Urothelium cell line (cell line): Measurements from ENCODE around the gene ERBB2.
"Not testable (repeated sequence)": the region's sequence is repeated elsewhere in the genome, so short reads cannot be mapped to it uniquely, and the experiment has no call there.

Experiments used
- DNase-seq: peaks from one replicate; pipeline ENCODE4 v3.0.0; 2011; ENCODE audit warnings: low spot score, mixed read lengths
- FAIRE-seq: peaks from 2 replicates; lab custom pipeline; 2011; peaks lifted over from hg19 to GRCh38; lab: Jason Lieb, UNC

The ERBB2 gene

GRCh38 chr17:39677072-39677471 lies 22.8 kb upstream of the ERBB2 start:
- peak; percentile 13 for FAIRE-seq
- DNase-seq, result no peak

DNA sequence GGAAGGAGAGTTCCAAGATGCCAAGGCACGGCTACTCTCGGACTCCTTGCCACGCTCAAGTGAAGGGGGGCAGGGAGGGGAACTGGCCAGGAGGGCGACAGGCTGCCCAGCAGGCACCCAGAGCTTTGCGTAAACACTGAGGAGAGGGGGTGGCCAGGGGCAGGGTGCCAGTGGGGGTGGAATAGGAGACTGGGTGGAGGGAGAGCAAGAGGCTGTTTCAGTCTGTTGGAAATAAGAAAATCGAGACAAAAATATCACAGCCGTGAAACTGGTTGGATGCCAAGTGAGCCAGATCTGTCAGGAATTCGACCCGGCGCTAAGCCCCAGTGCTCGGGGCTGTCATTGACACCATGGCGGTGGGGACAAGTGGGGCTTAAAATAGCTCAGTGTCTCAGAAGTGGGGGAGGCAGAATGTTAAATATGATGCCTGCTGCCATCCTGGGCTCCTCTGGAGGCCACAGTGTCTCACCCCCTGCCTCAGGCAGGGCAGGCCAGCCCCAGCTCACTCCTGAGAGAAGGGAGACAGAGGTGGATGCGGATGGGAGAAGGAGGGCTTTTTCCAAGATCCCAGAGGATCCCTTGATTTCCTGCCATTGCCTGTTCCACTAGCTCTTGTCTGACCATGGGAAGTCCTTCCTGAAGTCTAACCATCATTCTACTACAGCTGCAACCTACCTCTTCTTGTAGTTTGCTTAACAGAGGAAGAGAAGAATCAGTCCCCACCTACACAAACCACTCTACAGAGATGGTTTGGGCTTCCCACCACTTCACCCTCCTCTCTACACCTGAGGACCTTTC lies 22.1 kb upstream of the ERBB2 start:
- DNase-seq (no peak), FAIRE-seq (no peak)

DNA sequence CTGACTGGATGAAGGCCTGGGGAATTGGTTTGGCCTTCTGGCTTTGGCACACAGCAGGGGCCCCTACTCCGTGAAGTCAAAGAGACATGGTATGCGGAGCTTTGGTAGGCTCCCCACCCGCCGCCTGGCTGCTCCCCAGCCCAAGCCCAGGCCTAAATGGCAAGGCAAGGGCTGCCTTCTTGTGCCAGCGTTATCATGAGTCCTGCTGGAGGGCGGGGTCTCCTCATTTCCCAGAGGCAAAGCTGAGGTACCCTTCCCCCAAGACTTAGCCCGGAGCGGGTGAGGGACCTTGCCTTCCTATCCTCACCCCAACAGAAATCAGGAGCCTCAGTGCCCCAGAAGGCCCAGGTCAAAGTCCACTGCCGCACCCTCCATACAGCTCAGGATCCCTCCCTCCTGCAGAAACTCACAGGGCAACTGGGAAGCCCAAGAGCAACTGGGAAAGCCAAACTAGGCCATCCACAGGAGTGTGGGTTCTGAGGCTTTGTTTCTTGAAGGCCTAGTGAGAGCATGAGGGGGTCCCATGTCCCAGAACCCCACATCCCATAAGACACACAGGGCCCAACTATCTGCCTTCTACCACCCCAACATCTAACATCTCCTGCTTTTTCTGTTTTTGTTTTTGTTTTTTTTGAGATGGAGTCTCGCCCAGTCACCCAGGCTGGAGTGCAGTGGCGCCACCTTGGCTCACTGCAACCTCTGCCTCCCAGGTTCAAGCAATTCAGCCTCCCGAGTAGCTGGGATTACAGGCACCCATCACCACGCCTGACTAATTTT lies 21.3 kb upstream of the ERBB2 start:
- no peak for DNase-seq

GRCh38 chr17:39679521-39680192 lies 20.2 kb upstream of the ERBB2 start:
- FAIRE-seq, result no peak
- no peak for DNase-seq

More for the DNA sequence above, 21.3 kb upstream of the ERBB2 start:
- FAIRE-seq, result no peak

- no peak for DNase-seq
- FAIRE-seq, result no peak
These were observed 16.4 kb upstream of the ERBB2 start for GRCh38 chr17:39683295-39683939.

DNA sequence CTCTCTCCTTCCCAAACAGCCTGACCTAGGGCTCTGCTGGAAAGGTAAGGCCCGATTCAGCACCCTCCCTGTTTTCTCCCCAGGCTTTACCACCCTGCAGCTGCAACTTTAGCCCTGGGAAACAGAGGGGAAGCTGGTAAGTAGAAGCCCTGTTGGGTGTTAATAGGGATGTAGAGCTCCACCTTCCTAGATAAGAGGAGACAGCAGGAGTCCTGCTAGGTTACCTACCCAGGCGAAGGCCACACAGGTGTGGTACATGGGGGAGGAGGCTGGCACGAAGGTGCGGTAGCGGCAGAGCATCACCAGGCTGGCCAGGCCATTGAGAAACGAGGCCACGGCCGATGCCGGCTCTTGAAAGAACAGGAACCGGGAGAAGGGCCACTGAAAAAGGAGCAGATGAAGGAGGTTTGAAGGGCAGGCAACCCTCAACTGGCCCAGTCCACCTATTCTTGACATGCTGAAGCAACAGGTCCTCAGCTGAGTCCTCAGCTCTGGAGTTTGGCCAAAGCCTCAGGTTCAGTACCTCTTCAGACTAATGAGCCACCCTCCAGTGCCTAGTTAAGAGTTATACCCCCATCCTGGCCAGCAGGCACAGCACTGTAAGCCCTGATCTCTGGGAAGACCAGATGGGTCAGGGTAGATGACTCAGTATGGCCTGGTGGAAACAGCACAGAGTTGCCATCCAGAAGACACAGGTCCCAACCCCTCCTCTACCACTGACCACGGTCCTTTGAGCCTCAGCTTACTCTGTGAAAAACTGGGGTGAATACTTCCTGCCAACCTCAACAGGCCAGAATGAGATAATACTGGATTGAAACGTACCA lies 15.3 kb upstream of the ERBB2 start:
- DNase-seq (no peak), FAIRE-seq (no peak)

DNA sequence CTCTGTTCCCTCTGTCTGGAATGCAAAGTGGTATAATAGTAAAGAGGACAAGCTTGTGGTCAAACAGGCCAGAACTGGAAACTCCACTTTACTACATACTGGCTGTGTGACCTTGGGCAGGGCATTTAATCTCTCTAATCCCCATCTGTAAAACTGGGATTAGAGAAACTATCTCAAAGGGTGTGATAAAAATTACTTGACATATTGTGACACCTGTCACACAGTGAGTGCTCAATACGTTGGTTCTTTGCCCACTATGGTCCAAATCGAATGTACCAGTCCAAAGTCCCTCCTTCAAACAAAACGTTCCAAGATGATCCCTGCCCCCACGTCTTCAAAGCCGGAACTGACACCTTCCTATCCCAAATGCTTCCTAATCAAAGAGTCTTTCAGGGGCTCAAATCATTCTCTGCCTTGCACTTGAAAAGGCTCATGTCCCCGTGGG lies 12.7 kb upstream of the ERBB2 start:
- FAIRE-seq (no peak), DNase-seq (no peak)

- no peak for FAIRE-seq
- DNase-seq, result peak; percentile 94
These were observed 12.1 kb upstream of the ERBB2 start, which contains the start of gene PGAP3 for GRCh38 chr17:39687546-39688474. Gene PGAP3 (minus strand): TSS chr17:39688057. CDS start chr17:39688014, 43 bp downstream.

- no peak for FAIRE-seq
- DNase-seq, result no peak
These were observed 11.4 kb upstream of the ERBB2 start for GRCh38 chr17:39688475-39688835.

DNA sequence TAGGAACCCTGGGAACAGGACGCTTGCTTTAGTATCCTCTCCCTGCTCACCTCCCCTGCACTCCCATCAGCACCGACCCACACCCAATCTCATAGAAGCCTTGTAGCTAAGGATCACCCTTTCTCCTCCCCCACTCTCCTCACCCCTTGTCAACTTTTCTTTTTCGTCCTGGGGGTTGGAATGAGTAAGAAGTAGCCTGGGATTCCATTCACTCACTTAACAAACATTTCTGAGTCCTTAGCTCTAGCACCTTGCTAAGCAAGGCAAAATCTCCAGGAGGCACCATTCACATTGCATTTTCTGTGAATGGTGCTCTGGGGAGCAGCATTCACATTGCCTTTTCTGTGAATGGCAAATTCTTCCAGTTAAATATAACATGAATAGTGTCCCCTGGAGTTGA lies 10.9 kb upstream of the ERBB2 start:
- DNase-seq (no peak), FAIRE-seq (no peak)

DNA sequence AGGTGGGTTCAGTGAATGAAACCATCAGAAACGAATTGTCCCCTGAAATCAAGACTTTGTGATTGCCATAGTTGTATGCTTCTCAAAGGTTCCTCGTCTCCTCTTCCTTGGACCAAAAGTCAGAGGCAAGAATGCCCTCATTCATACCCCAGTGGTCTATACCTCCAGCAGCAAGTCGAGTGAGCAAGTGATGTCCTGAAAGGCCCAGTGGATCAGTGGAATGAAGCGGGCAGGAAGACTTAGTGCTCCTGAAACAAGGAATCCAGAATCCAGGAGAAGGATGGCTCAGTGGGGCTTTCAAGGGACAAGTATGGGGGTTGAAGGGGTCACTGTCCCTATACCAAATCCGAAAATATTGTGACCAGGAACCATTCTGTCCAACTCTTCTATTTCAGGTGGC lies 5.3 kb upstream of the ERBB2 start:
- FAIRE-seq, result no peak

DNA sequence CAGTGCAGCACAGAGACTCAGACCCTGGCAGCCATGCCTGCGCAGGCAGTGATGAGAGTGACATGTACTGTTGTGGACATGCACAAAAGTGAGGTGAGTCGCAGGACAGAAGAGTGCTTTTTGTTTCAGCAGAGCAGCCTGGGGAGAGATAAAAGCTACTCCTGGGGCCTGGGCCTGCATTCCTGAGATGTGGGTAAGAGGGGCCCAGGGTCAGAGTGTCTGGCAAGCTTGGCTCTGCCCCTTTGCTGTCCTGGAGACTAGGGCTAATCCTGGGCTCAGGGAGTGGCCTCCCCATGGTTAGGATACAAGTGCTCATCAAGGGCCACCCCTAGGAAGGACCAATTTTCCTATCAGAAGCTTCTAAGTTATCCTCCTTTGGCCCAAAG lies 4.8 kb upstream of the ERBB2 start:
- FAIRE-seq (no peak), DNase-seq (no peak)

More for the DNA sequence above, 5.3 kb upstream of the ERBB2 start:
- DNase-seq, result no peak

DNA sequence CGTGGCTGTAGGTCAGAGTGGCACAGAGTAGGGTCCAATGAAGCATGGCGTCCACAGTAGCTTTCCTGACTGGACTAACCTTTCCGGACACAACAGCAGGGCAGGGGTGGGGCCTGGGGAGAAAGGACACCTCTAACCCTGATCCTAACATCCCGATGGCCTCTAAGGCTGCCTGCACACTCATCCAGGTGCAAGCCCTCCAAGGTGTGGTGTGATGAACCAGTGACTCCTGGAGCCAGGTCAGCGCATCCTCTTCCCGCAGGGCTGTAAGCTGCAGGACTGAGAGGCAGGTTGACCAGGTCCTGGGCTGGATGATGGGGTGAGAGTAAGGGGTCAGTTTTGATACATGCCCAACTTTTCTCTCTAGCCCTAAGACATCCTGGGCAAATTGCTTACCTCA lies 3.1 kb upstream of the ERBB2 start:
- DNase-seq (no peak), FAIRE-seq (no peak)

DNA sequence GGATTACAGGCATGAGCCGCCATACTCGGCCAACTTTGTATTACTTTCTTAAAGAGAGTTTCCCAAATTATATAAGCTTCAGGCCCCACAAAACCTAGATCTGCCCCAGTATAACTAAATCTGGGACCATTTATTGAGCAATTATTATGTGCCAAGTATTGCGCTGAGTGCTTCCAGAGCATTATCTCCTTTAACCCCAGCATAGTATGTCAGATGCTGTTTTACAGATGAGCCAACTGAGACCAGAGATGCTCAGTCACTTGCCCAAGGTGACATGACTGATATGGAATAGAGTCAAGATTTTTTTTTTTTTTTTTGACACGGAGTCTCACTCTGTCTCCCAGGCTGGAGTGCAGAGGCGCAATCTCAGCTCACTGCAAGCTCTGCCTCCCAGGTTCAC lies 1.9 kb upstream of the ERBB2 start:
- FAIRE-seq (no peak), DNase-seq (no peak)

DNA sequence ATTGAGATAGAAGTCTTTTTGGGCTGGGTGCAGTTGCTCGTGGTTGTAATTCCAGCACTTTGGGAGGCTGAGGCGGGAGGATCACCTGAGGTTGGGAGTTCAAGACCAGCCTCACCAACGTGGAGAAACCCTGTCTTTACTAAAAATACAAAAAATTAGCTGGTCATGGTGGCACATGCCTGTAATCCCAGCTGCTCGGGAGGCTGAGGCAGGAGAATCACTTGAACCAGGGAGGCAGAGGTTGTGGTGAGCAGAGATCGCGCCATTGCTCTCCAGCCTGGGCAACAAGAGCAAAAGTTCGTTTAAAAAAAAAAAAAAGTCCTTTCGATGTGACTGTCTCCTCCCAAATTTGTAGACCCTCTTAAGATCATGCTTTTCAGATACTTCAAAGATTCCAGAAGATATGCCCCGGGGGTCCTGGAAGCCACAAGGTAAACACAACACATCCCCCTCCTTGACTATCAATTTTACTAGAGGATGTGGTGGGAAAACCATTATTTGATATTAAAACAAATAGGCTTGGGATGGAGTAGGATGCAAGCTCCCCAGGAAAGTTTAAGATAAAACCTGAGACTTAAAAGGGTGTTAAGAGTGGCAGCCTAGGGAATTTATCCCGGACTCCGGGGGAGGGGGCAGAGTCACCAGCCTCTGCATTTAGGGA lies 577 bp upstream of the ERBB2 start:
- not testable (repeated sequence) for DNase-seq, FAIRE-seq

DNA sequence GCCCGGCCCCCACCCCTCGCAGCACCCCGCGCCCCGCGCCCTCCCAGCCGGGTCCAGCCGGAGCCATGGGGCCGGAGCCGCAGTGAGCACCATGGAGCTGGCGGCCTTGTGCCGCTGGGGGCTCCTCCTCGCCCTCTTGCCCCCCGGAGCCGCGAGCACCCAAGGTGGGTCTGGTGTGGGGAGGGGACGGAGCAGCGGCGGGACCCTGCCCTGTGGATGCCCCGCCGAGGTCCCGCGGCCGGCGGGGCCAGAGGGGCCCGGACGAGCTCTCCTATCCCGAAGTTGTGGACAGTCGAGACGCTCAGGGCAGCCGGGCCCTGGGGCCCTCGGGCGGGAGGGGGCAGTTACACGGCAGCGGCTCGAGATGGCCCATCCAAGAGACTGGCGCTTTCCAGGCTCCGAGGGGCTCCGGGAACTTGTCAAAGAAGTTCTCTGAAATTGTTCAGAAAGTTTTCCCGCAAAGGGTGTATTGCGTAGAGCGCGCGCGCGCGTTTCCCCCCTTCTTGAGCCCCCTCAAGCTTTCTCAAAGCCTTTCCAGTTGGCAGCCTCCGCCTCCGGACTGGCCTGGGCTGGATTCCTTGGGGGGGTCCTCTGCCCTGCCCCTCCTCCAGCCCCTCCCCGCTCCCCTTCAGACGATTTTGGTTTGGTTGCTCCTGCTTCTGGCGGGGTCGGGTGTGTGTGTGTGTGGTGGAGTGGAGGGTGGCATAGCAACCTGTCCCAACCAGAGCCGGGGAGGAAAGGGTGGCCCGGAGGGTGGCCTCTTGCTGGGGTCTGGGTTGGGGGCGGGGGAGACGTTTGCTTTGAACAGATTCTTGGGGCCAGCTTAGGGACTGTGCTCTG lies 504 bp downstream of the ERBB2 start:
- no peak for FAIRE-seq
- DNase-seq, result peak; percentile 57

GRCh38 chr17:39701012-39701783 lies 1.3 kb downstream of the ERBB2 start:
- no peak for FAIRE-seq
- no peak for DNase-seq
